22Rv1 (cell line): ENCODE measurements around the gene ZNF831.

Experiments used
- ZFX ChIP-seq: fragments of 450-650 bp; IDR thresholded peaks from 2 replicates; pipeline ENCODE4 v1.6.1; 2017; ENCODE audit warnings: antibody characterized with exemption, borderline replicate concordance
- TF ChIP-seq, protein P1 (sequence below): fragments of 450-650 bp; IDR thresholded peaks from 2 replicates; pipeline ENCODE4 v1.5.1; 2017; ENCODE audit warnings: mild to moderate bottlenecking

DNA sequence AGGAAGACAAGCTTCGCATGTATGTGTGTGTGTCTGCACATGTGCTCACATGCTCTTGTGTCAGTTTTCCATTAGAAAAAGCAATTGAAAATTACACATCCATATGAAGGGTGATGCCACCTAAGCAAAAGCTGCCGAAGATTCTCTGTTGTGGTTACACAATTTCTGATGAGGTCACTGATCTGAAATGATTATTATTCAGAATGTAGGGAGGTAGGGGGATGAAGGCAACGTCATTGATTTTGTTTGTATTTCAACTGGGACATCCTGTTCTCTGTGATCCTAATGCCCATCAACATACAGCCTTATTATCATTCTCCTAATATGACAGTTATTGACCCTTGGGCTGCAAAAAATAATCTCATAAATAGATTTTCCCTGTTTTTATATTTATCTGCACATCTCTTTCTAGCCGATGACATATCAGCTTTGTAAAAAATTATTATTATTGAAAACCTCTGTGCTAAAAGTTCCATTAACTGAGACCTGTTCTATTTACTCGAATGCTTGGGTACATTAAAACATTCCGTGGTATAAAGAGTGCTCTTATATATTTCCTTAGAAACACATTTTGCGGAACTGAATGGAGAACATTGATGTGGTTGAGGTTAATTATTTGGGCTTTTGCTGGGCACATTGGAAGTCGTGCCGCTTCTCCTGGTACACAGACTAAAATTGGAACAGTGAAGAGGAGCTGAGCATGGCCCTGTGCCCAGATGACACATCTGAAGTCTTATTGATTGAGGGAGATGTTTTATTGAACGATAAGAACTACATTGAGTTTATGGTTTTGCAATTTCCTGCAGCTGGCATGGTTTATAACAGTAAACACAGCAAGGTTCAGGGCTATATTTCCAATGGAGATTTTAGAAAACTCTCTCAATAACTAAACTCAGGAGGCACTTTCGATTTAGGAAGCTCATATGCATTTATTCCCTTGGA lies 51.3 kb downstream of the ZNF831 start:
- TF ChIP-seq, protein P1, sequence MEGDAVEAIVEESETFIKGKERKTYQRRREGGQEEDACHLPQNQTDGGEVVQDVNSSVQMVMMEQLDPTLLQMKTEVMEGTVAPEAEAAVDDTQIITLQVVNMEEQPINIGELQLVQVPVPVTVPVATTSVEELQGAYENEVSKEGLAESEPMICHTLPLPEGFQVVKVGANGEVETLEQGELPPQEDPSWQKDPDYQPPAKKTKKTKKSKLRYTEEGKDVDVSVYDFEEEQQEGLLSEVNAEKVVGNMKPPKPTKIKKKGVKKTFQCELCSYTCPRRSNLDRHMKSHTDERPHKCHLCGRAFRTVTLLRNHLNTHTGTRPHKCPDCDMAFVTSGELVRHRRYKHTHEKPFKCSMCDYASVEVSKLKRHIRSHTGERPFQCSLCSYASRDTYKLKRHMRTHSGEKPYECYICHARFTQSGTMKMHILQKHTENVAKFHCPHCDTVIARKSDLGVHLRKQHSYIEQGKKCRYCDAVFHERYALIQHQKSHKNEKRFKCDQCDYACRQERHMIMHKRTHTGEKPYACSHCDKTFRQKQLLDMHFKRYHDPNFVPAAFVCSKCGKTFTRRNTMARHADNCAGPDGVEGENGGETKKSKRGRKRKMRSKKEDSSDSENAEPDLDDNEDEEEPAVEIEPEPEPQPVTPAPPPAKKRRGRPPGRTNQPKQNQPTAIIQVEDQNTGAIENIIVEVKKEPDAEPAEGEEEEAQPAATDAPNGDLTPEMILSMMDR = no peak
- no peak for TF ChIP-seq ZFX
